BJ (cell line): Measurements from ENCODE around the gene FCHSD2. TPM values are rescaled to one million over a fixed set of nuclear protein-coding genes. Genes with fewer than 3 reads are reported as not detected.

Experiments
- CTCF ChIA-PET: fragments of 350-600 bp; formaldehyde crosslinking; extraction: SDS; loops from one replicate; lab custom pipeline; 2021; ENCODE audit warnings: antibody characterized with exemption, inconsistent platforms; lab: Yijun Ruan, JAX
- POLR2A ChIA-PET: fragments of 300-600 bp; sonication (Branson Sonifier 250); formaldehyde crosslinking; extraction: SDS; loops from one replicate; lab custom pipeline; 2021; ENCODE audit warnings: antibody characterized with exemption; lab: Charles Lee
- DNase-seq: peaks from one replicate; pipeline ENCODE4 v3.0.0-alpha.2; 2011; ENCODE audit warnings: low read depth
- H3K27me3 ChIP-seq: 2 replicates; pipeline ENCODE4 v1.6.0; 2011; ENCODE audit warnings: low read length; ENCODE audit not compliant: control insufficient read depth, insufficient read depth
- H3K36me3 ChIP-seq: 2 replicates; pipeline ENCODE4 v1.5.1; 2011; ENCODE audit warnings: low read length; ENCODE audit not compliant: control insufficient read depth, insufficient read depth
- H3K4me3 ChIP-seq: 2 replicates; pipeline ENCODE4 v1.5.1; 2011; ENCODE audit warnings: low read depth, mild to moderate bottlenecking, control low read depth, low read length
- polyA plus RNA-seq: library from polyadenylated mRNA; depleted of rRNA; stranded (reverse); fragments of >200 nt; gene quantifications from 2 replicates; pipeline ENCODE4 v1.2.3, GENCODE V29; 2011
- TF ChIP-seq, protein P1 (sequence below): IDR thresholded peaks from 2 replicates; pipeline ENCODE4 v1.5.1; 2011; ENCODE audit warnings: low read depth, mild to moderate bottlenecking, control low read depth, inconsistent platforms, low read length, moderate library complexity; ENCODE audit not compliant: insufficient read depth

The FCHSD2 gene
- polyA plus RNA-seq, 1 experiment: 24.9 TPM

DNA sequence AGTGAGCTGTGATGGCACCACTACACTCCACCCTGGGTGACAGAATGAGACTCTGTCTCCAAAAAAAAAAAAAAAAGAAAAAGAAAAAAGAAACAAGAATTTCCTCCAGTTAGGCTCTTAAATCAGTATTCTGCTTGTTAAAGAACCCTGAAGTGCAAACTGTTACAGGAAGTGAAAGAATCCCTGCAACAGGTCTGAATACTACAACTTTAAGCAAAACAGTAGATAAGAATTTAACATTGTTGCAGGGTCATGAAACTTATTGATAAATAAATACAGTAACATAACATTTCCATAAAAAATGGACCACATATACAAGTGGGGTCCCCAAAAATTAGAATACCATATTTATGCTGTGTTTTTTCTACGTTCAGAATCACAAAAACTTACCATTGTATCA lies 35.8 kb downstream of the FCHSD2 start:
- Histone ChIP-seq H3K27me3 (no peaks in the 10 kb centered on the region), H3K36me3 (no peaks in the 10 kb centered on the region), H3K4me3 (no peak overlapping the region)
- TF ChIP-seq, protein P1, sequence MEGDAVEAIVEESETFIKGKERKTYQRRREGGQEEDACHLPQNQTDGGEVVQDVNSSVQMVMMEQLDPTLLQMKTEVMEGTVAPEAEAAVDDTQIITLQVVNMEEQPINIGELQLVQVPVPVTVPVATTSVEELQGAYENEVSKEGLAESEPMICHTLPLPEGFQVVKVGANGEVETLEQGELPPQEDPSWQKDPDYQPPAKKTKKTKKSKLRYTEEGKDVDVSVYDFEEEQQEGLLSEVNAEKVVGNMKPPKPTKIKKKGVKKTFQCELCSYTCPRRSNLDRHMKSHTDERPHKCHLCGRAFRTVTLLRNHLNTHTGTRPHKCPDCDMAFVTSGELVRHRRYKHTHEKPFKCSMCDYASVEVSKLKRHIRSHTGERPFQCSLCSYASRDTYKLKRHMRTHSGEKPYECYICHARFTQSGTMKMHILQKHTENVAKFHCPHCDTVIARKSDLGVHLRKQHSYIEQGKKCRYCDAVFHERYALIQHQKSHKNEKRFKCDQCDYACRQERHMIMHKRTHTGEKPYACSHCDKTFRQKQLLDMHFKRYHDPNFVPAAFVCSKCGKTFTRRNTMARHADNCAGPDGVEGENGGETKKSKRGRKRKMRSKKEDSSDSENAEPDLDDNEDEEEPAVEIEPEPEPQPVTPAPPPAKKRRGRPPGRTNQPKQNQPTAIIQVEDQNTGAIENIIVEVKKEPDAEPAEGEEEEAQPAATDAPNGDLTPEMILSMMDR: no peak
- ChIA-PET CTCF (interaction anchor here (1.0 kb wide), 1 partner anchor 10 kb away, joined by 3 read pairs; no protein-coding TSS in a partner anchor), POLR2A (no interaction called here)
- no peak for DNase-seq

DNA sequence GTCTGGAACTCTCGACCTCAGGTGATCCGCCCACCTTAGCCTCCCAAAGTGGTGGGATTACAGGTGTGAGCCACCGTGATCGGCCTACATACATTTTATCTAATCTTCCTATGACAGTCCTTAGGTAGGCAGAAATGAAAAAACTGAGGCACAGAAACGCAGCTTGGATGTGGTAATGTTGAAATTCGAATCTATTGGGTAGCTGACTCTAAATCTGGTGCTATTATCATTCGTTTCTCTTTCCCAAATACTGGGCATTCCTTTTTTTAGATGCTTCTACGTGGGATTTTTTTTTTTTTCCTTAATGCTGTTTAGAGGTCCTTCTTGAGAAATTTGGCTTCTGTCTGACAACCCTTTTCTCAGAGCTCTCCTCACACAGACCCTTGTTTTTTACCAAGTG lies 41.5 kb downstream of the FCHSD2 start:
- ChIA-PET CTCF (no interaction called here), POLR2A (no interaction called here)
- Histone ChIP-seq H3K4me3 (no peak overlapping the region), H3K36me3 (no peaks in the 10 kb centered on the region), H3K27me3 (no peaks in the 10 kb centered on the region)
- TF ChIP-seq, protein P1: no peak
- DNase-seq: no peak

DNA sequence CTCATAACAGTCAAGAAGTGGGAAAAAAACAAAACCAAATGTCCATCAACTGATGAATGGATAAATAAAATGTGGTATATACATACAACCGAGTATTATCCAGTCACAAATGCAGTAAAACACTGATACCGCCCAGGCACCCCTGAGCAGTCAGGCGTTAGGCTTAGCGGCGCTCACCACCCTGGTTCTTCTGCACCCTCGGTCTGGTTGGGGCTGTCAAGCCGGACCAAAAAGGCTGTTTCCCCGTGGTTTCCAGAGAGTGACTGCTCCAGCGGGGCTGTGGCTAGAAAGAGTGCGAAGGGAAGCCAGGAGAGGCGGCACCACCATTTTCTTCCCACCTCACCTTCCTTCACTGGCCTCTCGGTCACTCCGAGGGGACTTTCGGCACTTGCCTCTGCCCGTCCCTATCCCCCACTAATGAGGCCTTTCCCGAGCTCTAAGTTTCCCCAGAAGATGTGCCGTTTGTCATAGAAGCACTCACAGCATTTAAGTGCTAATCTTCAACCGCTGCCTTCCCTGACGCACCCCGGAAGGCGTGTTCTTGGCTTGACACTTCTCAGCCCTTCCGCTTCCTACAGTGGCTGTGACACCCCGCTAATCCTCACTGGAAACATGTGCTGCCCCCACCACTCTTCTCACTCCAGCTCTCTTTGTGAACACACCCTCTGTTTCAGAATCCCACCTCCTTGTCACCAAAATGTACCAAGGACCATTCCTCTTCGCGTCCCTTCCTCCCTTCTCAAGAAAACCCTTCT lies 42.4 kb downstream of the FCHSD2 start:
- DNase-seq: no peak
- no peaks in the 10 kb centered on the region for H3K36me3 ChIP-seq
- H3K4me3 ChIP-seq: no peak overlapping the region
- TF ChIP-seq, protein P1: no peak
- no peaks in the 10 kb centered on the region for H3K27me3 ChIP-seq
- ChIA-PET CTCF (no interaction called here), POLR2A (no interaction called here)

GRCh38 chr11:73095613-73096012 lies 46.5 kb downstream of the FCHSD2 start:
- DNase-seq: no peak
- TF ChIP-seq, protein P1: no peak
- ChIA-PET POLR2A (no interaction called here), CTCF (interaction anchor here (1.0 to 1.2 kb wide), 2 partner anchors 9 to 10 kb away, joined by 3 read pairs; no protein-coding TSS in a partner anchor)
- no peaks in the 10 kb centered on the region for H3K27me3 ChIP-seq
- H3K36me3 ChIP-seq: no peaks in the 10 kb centered on the region
- no peak overlapping the region for H3K4me3 ChIP-seq

- Histone ChIP-seq H3K27me3 (no peaks in the 10 kb centered on the region), H3K36me3 (no peaks in the 10 kb centered on the region), H3K4me3 (no peak overlapping the region)
- CTCF ChIA-PET: interaction anchor here (0.6 to 1.2 kb wide), 2 partner anchors 10 to 38 kb away, joined by 3 to 4 read pairs; no protein-coding TSS in a partner anchor
- TF ChIP-seq, protein P1: no peak
- POLR2A ChIA-PET: no interaction called here
- no peak for DNase-seq
These were observed 50.4 kb downstream of the FCHSD2 start for GRCh38 chr11:73091521-73092305.
